OCI-LY1 (cell line): Measurements from ENCODE around the gene RER1.

Source experiments
- H2AFZ ChIP-seq: fragments of 200-600 bp; sonication (generic), shearing (Covaris generic); 2 replicates; pipeline ENCODE4 v1.6.0; 2014; ENCODE audit warnings: antibody characterized with exemption, mild to moderate bottlenecking, low read length
- H3F3A ChIP-seq: fragments of 200-600 bp; sonication (generic), shearing (Covaris generic); 2 replicates; pipeline ENCODE4 v1.6.0; 2014; ENCODE audit warnings: mild to moderate bottlenecking, antibody characterized with exemption, low read length, moderate library complexity; ENCODE audit not compliant: insufficient read depth
- H3K27ac ChIP-seq: fragments of 200-600 bp; sonication (generic); 2 replicates; pipeline ENCODE4 v1.5.1; 2014; ENCODE audit warnings: low read length, mixed run types, mild to moderate bottlenecking, low read depth; ENCODE audit not compliant: poor library complexity, severe bottlenecking
- H3K27me3 ChIP-seq: fragments of 200-600 bp; sonication (generic); 2 replicates; pipeline ENCODE4 v1.6.0; 2014; ENCODE audit warnings: antibody characterized with exemption, mild to moderate bottlenecking, low read length, moderate library complexity; ENCODE audit not compliant: insufficient read depth
- H3K36me3 ChIP-seq: fragments of 200-600 bp; sonication (generic); 2 replicates; pipeline ENCODE4 v1.6.1; 2014; ENCODE audit warnings: mild to moderate bottlenecking, antibody characterized with exemption, low read length, moderate library complexity, mixed read lengths; ENCODE audit not compliant: insufficient read depth
- H3K4me1 ChIP-seq: fragments of 200-600 bp; sonication (generic); 2 replicates; pipeline ENCODE4 v1.5.1; 2014; ENCODE audit warnings: mild to moderate bottlenecking, low read length, moderate library complexity; ENCODE audit not compliant: insufficient read depth, severe bottlenecking
- H3K4me2 ChIP-seq: fragments of 200-600 bp; sonication (generic), shearing (Covaris generic); 2 replicates; pipeline ENCODE4 v1.6.1; 2014; ENCODE audit warnings: low read length
- H3K4me3 ChIP-seq: fragments of 200-600 bp; sonication (generic); 2 replicates; pipeline ENCODE4 v1.5.1; 2014; ENCODE audit warnings: low read length, low read depth, mild to moderate bottlenecking, mixed read lengths; ENCODE audit not compliant: poor library complexity, severe bottlenecking
- H3K79me2 ChIP-seq: fragments of 200-600 bp; shearing (Covaris generic); 2 replicates; pipeline ENCODE4 v1.6.1; 2016; ENCODE audit warnings: mixed run types, low read length, mixed read lengths; ENCODE audit not compliant: insufficient read depth
- H3K9ac ChIP-seq: fragments of 200-600 bp; sonication (generic), shearing (Covaris generic); 2 replicates; pipeline ENCODE4 v1.6.1; 2014; ENCODE audit warnings: mild to moderate bottlenecking, low read length, mixed read lengths
- H3K9me2 ChIP-seq: fragments of 200-600 bp; sonication (generic), shearing (Covaris generic); 2 replicates; pipeline ENCODE4 v1.6.1; 2014; ENCODE audit warnings: low read depth, mild to moderate bottlenecking, low read length, mixed read lengths
- H3K9me3 ChIP-seq: fragments of 200-600 bp; shearing (Covaris generic); 2 replicates; pipeline ENCODE4 v1.6.1; 2014; ENCODE audit warnings: low read length, mixed read lengths
- H4K20me1 ChIP-seq: fragments of 200-600 bp; sonication (generic), shearing (Covaris generic); 2 replicates; pipeline ENCODE4 v1.6.0; 2016; ENCODE audit warnings: mild to moderate bottlenecking, low read length; ENCODE audit not compliant: insufficient read depth
- CTCF ChIP-seq: fragments of 200-600 bp; sonication (generic), shearing (Covaris generic); IDR thresholded peaks from 2 replicates; pipeline ENCODE4 v1.5.1; 2017; ENCODE audit warnings: mild to moderate bottlenecking, antibody characterized with exemption, low read length, moderate library complexity, mixed read lengths
- EZH2 ChIP-seq: fragments of 200-600 bp; sonication (generic), shearing (Covaris generic); IDR thresholded peaks from 2 replicates; pipeline ENCODE4 v1.8.0; 2017; ENCODE audit warnings: borderline replicate concordance, mixed run types, mild to moderate bottlenecking, antibody characterized with exemption, low read length, moderate library complexity, mixed read lengths

The RER1 gene

DNA sequence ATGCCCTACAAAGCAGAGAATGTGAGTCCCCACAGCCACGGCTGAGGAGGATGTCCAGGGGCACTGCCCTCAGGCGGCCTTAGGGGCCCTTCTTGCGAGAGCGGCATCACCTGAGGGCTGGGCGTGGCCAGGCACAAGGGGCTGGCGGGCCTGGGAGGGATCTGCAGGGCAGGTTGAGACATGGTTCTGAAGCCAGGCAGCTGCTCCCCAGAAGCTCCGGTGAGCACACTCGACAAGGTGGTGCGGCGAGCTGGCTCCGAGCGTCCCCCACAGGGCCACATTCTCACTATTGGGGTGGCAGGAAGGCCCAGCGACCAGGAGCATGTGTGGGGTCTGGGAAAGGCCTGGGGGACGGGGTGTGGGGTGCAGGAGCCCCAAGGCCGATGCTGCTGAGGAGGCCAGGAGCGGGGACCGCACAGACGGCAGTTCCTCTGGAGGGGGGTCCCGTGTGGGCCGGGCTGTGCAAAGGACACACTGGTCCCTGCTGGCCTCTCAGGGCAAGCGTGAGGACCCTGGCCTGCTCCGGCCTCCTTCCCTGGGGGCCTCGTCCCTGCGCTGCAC, 47.4 kb upstream of the RER1 start:
- no peak overlapping the region for H3K4me3 ChIP-seq
- H3K36me3 ChIP-seq: no peaks in the 10 kb centered on the region
- H3K9ac ChIP-seq: no peak overlapping the region
- no peaks in the 10 kb centered on the region for H3K79me2 ChIP-seq
- no peak overlapping the region for H2AFZ ChIP-seq
- no peaks in the 10 kb centered on the region for H3K9me3 ChIP-seq
- no peaks in the 10 kb centered on the region for H3K27me3 ChIP-seq
- no peak overlapping the region for H3K4me2 ChIP-seq
- H3F3A ChIP-seq: no peaks in the 10 kb centered on the region
- H4K20me1 ChIP-seq: no peaks in the 10 kb centered on the region
- no peaks in the 10 kb centered on the region for H3K4me1 ChIP-seq
- H3K9me2 ChIP-seq: no peaks in the 10 kb centered on the region
- TF ChIP-seq CTCF: no peak
- TF ChIP-seq EZH2: no peak
- H3K27ac ChIP-seq: no peak overlapping the region

- no peak overlapping the region for H3K27ac ChIP-seq
Measured at GRCh38 chr1:2344744-2345296, 46.8 kb upstream of the RER1 start.

DNA sequence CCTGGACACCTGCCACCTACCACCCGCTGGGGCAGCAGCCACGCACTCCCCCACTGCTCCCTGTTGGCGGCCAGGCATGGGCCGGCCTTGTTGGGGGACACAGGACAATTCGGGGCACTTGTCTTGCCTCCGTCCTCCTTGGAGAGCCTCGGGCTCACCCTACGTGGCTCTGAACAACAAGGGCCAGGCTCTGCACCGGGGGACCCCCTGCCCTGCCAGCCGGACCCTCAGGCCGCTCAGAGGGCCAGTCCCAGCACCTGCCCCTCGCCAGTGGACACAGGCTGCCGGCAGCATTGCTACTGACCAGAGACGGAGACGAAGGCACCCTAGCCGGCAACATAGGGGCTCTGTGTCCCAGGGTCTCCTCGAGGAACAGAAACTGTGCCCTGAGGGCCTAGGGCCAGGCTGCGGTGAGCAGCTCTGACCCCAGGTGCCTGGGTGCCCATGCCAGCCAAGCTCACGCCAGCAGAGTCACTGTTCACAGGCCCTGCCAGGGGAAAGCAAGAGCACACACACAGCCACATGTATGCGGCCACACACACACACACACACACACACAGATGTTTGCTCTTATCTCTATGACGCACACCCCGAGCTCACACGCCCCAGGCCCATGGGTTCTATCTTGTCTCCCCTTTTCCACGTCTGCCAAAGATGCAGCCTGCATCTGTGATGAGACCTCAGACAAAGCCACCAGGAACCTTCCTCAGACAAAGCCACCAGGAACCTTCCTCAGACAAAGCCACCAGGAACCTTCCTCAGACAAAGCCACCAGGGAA, 46.2 kb upstream of the RER1 start:
- Histone ChIP-seq H3K4me1 (no peaks in the 10 kb centered on the region), H3K27me3 (no peaks in the 10 kb centered on the region), H3K36me3 (no peaks in the 10 kb centered on the region), H3F3A (no peaks in the 10 kb centered on the region), H2AFZ (no peak overlapping the region), H3K79me2 (no peaks in the 10 kb centered on the region), H3K9me2 (no peaks in the 10 kb centered on the region), H3K9ac (no peak overlapping the region), H3K4me2 (no peak overlapping the region), H3K27ac (no peak overlapping the region), H4K20me1 (no peaks in the 10 kb centered on the region), H3K4me3 (no peak overlapping the region), H3K9me3 (no peaks in the 10 kb centered on the region)
- TF ChIP-seq CTCF (no peak), EZH2 (no peak)

More at GRCh38 chr1:2344744-2345296, 46.8 kb upstream of the RER1 start:
- no peak overlapping the region for H3K4me3 ChIP-seq
- no peaks in the 10 kb centered on the region for H3K27me3 ChIP-seq
- H3F3A ChIP-seq: no peaks in the 10 kb centered on the region
- H3K4me2 ChIP-seq: no peak overlapping the region
- no peak overlapping the region for H2AFZ ChIP-seq
- no peaks in the 10 kb centered on the region for H3K4me1 ChIP-seq
- H3K79me2 ChIP-seq: no peaks in the 10 kb centered on the region
- H4K20me1 ChIP-seq: no peaks in the 10 kb centered on the region
- no peak for TF ChIP-seq EZH2
- no peak for TF ChIP-seq CTCF
- H3K9me2 ChIP-seq: no peaks in the 10 kb centered on the region
- H3K9ac ChIP-seq: no peak overlapping the region
- H3K9me3 ChIP-seq: no peaks in the 10 kb centered on the region
- H3K36me3 ChIP-seq: no peaks in the 10 kb centered on the region
